GM11168 (cell line): ENCODE measurements around the gene TFIP11.

Experiments
- in situ Hi-C: fragments of 300-500 bp; cut with MboI; formaldehyde crosslinking; loops from one replicate; pipeline ENCODE4 v1.12.0; 2022; ENCODE audit warnings: low sequenced_read_pairs; ENCODE audit not compliant: unreplicated experiment

TFIP11 gene

DNA sequence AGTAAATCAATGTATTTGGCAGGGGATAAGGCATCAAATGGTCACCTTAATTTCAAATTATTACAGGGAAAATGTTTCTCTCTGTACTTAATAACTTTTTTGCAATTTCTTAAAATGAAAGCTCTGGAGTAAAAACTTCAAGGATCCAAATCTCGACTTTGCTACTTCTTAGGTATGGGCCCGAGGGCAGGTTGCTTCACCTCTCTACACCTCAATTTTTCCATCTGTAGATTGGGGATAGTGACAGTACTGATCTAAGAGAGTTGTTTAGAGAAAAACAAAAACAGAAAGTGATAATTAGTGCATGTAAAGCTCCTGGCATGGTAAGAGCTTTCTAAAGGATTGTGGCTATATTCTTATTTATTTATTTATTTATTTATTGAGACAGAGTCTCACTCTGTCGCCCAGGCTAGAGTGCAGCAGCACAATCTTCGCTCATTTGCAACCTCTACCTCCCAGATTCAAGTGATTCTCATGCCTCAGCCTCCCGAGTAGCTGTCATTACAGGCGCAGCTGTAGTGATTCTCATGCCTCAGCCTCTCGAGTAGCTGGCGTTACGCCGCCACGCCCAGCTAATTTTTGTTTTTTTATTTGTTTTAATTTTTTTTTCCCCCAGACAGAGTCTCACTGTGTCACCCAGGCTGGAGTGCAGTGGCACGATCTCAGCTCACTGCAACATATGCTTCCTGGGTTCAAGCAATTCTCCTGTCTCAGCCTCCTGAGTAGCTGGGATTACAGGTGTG is 2.3 kb upstream of the TFIP11 start:
- in situ Hi-C loops, result no loop called here

DNA sequence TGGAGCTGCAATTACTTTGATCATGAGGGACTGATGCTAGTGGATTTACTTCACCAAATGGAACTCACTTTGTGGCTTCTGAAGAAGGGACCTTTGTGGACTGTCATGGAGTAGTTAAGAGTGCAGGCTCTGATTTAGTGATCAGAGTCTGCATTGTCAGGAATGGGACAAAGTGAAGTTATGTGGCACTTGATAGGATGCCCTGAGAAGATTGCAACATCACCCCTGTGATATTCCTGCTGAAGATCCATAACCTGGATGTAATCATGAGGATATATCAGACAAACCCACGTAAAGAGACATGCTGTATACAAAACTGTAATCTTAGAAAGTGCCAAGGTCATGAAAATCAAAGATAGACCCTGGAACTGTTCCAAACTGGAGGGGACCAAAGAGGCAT is 1.6 kb upstream of the TFIP11 start:
- in situ Hi-C loops, result no loop called here

DNA sequence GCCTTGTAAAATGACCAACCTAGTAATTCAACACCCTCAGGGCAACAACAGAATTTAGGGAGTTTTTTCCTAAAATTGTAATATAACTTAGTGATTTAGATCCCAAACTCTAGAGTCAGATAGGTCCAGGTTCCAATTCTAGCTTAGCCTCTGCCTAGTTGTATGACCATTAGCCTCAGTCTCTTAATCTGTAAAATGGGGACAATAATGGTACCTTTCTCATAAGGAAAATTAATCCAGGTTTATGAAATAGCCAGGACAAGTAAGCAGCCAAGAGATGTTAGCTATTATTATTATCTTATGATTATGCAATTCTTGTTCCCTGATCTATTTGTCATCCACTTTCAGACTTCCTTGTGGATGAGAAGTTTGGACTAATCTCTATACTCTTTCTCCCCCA is 4.1 kb downstream of the TFIP11 start:
- in situ Hi-C loops, result loop anchor here (10.0 kb wide), 1 partner anchor 157 kb away; no protein-coding TSS in a partner anchor

DNA sequence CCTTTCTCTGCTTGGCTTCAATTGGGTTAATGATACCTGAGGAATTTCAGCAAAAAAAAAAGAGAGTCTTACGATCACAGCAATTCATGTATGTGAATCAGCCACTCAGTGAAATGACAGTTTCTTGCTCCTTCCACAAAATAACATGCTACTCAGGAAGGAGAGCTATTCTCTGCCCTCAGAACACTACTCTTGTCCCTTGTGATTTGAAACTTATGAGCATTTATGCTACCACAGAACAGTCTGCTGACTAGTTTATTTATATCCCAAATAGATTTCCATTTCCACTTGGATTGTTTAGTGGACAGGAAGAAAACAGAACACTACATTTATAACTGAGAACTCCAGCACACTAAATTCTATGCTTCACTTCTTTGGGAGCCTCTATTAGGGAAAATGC is 8.5 kb downstream of the TFIP11 start:
- in situ Hi-C loops, result loop anchor here (10.0 kb wide), 1 partner anchor 161 kb away; no protein-coding TSS in a partner anchor

DNA sequence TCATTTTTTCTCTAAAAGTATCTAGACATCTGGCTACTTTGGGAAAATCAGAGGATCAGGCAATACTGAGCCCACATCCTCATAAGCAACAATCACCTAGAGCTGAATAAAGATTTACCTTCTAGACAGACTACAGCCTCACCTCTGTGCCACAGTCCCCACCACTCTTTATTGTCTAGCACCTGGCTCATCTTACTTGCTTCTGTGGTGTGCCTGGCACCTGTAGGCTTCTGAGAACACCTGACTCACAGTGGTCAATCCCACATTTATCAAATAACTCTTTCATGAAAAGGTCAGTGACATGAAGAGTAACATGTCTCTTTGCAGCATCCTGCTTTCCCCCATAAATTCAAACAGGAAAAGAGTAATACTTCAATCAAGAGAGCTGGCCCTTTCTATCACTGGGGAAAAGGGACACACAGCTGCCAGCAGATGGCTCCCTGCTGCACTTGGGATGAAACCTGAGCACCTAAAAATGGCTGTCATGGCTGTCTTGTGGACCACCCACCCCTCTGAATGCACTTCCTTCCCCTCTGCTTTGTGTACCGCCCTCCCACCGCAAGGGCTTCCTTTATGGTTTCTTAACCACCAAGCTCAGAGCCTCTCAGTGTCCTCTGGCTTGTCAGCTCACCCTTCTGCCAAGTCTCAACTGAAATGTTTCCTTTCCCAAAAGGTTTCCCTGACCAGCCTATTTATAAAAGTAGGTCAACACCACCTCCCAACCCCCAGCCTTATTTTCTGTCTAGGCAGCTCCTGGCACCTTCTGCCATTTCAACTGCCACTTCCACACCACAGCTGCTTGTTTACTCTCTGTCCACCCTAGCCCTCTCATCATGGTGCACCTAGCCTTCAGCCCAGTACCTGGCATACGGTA is 9.3 kb downstream of the TFIP11 start:
- in situ Hi-C loops, result loop anchor here (10.0 kb wide), 1 partner anchor 162 kb away; no protein-coding TSS in a partner anchor

DNA sequence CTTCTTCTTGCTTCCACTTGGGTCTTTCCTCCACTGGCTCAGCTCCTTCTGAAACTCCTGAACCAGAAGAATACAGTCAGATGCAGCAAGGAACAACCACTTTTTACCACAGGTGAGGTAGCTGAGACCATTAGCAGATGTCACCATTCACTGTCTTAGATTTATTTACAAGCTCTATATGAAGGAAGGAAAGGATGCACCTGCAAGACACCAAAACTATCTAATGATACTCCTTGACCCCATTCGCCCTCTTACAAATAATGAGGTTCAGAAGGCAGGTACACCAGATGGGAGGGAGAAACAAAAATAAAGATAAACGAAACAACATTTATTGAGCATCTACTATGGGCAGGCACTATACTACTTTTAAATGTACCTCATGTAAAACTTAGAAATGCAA is 10.3 kb downstream of the TFIP11 start:
- in situ Hi-C loops, result loop anchor here (10.0 kb wide), 1 partner anchor 163 kb away; no protein-coding TSS in a partner anchor

DNA sequence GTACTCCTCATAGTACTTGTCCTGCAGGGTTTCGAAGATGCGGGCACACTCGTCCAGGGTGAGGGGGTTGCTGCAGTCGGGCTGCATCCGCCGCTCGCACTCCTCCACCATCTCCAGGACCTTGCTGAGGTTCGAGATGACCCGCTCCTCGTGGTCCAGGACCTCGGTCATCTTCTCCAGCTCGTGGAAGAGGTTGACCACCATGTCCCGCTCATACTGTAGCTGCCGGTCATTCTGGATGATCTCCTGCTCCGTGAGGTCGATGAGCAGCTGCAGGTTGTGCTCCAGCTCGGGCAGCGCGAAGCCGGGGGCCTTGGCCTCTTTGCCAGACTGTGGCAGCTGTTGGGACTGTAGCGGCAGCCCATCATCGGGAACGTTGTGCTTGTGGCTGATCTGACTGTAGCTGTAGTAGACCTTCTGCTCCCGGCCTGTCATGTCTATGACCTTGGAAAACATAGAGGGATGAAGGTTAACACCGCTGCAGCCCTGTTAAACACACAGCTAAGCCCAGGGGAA is 13.0 kb downstream of the TFIP11 start:
- in situ Hi-C loops, result no loop called here

DNA sequence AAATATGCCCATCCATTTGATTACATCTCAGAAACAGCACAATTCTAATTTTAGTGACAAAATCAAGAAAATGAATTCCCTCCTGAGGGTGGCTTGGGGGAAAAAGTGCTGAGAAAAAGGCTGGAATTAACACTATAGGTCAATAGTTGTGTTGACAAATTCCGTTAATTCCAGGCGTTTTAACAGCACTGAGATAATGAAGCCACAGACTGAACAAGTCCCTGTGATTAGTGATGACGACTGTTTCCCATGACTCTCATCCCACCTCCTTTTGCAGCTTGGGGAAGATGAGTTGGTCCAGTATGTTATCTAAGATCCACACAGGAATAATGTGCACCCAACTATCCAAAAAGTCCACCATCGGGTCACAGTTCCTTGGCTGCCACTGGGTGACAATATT is 15.8 kb downstream of the TFIP11 start:
- in situ Hi-C loops, result no loop called here

DNA sequence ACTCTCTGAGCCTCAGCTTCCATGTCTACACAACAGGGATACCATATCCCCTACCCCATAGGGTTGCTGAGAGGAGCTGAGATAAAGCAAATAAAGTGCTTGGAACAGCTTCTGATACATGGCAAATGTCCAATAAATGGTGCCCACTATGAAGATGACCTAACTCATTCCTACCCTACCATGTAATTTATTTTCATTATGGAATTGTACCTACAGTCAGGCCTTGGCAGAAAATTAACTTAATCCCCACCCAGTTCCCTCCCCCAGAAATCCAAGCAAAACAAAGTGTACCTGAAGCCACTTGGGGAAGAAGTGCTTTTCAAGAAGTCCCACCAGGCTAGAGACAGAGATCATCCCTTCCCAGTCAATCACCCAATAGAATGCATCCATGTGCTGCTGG is 17.8 kb downstream of the TFIP11 start:
- in situ Hi-C loops, result no loop called here

DNA sequence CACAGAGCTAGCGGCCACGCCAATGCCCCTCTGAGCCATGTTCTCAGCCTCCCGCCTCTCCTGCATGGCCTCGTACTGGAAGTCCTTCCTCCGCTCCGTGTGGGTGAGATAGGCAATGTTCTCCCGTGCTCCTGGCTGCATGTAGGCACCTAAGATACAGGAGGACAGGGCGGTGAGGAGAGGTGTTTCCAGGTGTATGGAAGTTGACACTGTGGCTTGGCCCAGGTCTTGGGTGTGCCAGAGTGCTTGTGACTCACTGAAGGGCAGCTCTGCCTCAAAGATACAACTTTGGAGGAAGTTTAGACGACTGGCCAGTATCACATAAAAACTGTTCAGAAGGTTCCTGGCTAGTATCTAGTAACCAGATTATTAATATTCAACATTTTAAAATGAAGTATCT is 20.1 kb downstream of the TFIP11 start:
- in situ Hi-C loops, result no loop called here

DNA sequence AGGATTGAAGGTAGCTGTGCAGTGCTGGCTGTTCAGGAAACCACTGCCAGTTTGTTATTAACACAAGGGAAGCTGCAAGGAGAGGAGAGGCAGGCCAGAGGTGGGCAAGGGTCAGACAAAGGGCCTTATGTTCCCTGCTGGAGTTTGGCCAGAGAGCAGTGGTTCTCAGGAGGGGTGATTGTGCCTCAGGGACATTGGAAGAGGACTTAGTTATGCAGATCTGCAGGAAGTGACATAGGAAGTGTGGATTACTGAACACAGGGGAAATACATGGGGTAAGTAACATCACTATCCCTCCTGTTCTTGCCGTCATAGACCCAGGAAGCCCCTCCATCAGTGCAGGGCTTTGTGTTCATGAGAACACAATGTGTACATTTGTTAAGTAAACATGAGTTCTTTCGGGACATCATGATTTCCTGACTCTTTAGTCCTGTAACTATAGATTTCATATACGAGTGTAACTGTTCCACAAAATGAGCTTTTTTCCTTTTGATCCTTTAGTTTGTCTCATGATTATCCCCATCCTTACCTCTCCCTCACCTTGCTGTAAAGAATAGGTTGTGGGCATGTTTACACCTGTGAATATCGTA is 22.7 kb downstream of the TFIP11 start:
- in situ Hi-C loops, result no loop called here

DNA sequence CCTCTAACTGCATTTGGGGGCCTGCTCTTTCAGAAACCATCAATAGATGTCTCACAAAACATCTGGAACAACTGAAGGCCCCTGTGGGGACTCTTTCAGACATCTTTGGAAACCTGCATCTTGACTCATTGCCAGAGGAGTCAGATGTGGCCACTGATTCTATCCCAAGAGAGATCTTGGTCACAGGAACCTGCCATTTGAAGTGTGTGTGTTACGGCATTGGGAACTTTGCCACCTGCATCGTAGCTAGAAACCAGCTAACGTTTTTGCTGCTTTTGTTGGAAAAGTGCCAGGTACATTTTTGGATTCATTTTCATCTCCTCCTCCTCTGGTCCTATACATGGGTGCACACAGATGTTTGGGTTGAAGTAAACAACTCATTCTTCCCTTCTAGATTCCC is 24.3 kb downstream of the TFIP11 start:
- in situ Hi-C loops, result no loop called here

DNA sequence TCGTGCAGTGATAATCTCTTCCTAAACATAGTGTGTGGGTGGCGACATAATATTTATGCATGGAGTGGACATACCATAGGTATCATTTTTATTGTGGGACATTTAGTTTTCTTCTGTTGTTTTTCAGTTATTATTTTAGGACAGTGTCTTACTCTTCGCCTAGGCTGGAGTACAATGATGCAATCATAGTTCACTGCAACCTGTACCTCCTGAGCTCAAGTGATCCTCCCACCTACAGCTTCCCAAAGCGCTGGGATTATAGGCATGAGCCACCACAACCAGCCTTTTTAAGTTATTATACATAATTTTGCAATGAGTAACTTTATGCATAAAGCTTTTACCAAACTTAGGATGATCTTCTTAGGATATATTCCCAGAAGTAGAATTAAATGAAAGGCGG is 25.9 kb downstream of the TFIP11 start:
- in situ Hi-C loops, result no loop called here

DNA sequence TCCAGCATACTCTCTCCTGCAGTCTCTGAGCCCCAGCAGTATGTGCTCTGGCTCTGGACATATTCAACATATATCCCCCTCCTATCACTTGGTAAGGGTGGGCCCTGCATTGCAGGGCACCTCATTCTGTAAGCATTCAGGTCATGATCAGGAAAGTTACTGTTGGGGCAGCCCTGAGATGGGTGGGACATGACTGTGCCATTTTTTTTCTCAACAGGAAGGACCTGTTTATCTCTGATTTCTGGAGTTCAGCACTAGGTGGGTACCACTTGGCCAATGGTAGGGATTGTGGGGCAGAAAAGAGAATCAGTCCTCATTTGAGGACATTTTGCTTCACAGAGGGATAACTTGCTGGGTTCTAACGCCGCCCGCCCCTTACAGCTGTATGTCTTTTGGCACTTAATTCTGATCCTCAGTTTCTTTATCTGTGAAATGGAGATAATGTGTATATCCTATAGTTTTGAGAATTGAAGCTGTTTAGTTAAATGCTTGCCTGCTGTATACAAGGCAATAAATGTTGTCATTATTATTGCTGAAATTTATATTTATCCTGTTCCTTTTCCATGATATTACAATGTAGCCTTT is 26.4 kb downstream of the TFIP11 start:
- in situ Hi-C loops, result no loop called here

DNA sequence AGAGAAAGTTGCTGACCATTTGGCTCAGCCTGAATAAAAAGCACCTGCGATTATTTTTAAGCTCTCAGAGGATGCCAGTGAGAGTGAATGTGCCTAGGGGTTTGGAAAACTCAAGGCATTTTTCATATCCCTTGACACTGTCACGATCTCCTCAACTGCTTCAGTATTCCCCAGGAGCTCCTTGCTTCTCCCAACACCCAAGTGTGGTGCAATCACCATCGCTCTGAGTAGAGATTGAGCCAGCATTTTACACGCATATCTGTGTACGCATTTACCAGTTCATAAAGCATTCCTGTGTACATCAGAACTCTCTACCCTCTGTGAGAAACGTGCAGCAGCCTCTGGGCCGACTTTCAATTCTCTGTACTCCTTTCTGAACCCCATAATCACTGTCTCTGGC is 27.3 kb downstream of the TFIP11 start:
- in situ Hi-C loops, result no loop called here

DNA sequence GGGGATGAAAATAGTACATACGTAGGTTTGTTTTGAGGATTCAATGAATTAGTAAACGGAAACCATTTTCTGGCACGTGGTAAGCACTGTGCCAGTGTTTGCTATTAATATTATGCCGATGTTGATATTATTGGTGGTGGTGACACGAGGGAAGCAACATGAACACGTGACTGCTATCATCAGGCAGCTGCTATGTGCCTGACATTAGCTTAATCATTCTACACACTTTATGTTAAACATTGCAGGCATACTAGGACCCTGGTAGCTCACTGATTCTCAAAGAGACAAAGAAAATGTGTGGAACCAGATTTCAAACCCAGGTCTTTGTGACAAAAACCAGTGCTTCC is 27.9 kb downstream of the TFIP11 start:
- in situ Hi-C loops, result no loop called here

DNA sequence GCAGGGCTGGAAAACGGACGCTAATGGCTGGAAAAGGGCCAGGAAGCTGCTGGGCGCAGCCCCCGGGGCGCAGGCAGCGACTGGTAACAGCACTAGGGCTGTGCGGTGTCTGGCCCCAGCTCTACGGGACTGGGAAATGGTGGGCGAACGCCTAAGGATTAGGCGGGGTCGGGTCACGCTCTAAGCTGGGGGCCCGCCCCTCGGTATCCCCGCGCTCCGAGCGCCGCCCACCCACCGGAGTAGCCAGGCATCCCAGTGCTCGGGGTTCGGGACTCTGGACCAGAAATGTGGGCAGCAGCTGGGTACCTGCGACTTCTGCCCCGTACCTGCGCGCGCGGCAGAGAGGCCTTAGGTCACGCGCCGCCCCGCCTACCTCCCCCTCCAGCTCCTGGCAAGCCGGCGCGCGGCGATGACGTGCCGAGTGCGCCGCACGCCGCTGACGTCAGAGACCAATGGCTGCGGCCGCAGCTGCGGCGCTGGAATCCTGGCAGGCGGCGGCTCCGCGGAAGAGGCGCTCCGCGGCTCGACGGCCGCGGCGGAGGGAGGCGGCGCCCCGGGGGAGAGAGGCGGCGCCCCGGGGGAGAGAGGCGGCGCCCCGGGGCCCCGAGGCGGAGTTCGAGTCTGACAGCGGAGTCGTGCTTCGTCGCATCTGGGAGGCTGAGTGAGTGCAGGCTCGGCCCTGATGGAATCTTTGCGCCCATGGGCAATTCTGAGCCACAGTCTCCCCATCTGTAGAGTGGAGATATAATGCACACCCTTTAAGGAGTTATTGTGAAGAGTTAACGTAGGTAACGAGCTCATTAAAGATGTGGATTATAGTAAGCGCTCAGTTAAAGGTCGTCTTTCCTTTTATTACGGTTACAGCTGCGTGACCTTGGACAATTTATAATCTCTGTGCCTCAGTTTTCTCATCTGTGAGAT is 28.6 kb downstream of the TFIP11 start, which contains the start of the genes HPS4 and SRRD:
Gene HPS4, minus strand, starts transcription at position 345 of the 921 bp plus-strand sequence. CDS start 2,021 bp downstream, outside the sequence.
Gene SRRD, plus strand, starts transcription at position 439 of the 921 bp plus-strand sequence. Its CDS starts 14 bp downstream, at position 453.
- in situ Hi-C loops, result no loop called here

DNA sequence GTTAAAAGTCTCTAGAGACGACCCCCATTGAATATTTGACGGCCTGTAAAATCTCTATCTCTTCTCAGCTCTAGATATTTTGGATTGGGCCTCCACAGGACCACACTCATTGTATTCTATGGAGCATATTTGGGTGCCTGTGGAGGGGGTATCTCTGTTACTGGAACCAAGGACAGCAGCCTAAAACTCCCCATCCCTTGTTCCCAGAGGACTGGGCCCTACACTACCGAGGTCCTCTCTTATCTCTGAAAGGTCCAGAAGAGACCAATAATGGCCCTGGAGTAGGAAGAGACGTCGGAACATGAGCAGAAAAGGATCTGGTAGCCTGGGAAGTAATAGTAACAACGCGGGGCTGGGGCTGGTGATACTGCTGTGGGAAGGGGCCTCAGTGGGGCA is 29.2 kb downstream of the TFIP11 start:
- in situ Hi-C loops, result no loop called here

DNA sequence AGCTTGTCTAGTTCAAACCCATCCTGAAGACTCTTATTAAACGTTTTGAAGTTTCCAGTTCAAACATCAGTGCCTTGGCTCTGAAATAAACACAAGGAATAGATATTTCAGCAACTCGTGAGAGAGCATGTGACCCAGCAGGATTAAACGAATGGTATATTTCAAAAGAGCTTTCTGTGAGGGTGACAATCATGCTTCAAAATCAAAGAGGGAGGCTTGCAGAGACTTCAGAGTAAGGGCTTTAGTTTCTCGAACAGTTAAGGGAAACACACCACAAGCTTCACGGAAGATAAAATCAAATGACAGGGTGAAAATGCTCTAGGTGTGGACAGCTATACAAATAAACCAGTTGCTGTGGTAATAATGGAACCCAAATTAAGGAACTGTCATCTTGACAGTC is 30.1 kb downstream of the TFIP11 start:
- in situ Hi-C loops, result no loop called here
